Subcutaneous abdominal adipose tissue (tissue), 5 donors: ENCODE results near the gene ZNF146.

Source experiments
- H3K27ac ChIP-seq: one replicate; pipeline ENCODE4 v1.7.0; 2013; ENCODE audit warnings: low read depth, mild to moderate bottlenecking, inconsistent platforms, low read length, moderate library complexity
- H3K27me3 ChIP-seq, 5 donors: one replicate each; pipeline ENCODE4 v1.7.0; 2013; ENCODE audit warnings: low read length in 5 of 5, inconsistent platforms in 1 of 5; ENCODE audit not compliant: control insufficient read depth in 5 of 5, insufficient read depth in 4 of 5
- H3K36me3 ChIP-seq, 5 donors: one replicate each; pipeline ENCODE4 v1.7.0; 2013; ENCODE audit warnings: low read length in 5 of 5; ENCODE audit not compliant: control insufficient read depth in 5 of 5, insufficient read depth in 5 of 5
- H3K4me1 ChIP-seq, 5 donors: one replicate each; pipeline ENCODE4 v1.7.0; 2013; ENCODE audit warnings: low read length in 5 of 5, mild to moderate bottlenecking in 3 of 5, moderate library complexity in 1 of 5; ENCODE audit not compliant: control insufficient read depth in 5 of 5, insufficient read depth in 5 of 5
- H3K4me3 ChIP-seq, 5 donors: one replicate each; pipeline ENCODE4 v1.7.0; 2013; ENCODE audit warnings: low read length in 5 of 5, low read depth in 1 of 5
- H3K9ac ChIP-seq, 5 donors: one replicate each; pipeline ENCODE4 v1.7.0; 2013; ENCODE audit warnings: low read length in 5 of 5, mild to moderate bottlenecking in 4 of 5, moderate library complexity in 3 of 5
- H3K9me3 ChIP-seq, 5 donors: one replicate each; pipeline ENCODE4 v1.7.0; 2013; ENCODE audit warnings: low read length in 5 of 5; ENCODE audit not compliant: control insufficient read depth in 5 of 5
- donor health status: healthy.
- donor health status: healthy.
- donor health status: healthy.
- donor health status: healthy.
- donor health status: healthy.

ZNF146 gene

GRCh38 chr19:36198119-36198518 is 16.8 kb upstream of the ZNF146 start:
- no peak overlapping the region for H3K9ac ChIP-seq
- no peak overlapping the region for H3K27ac ChIP-seq
- no peaks in the 10 kb centered on the region for H3K9me3 ChIP-seq
- peaks cover 8 to 37% (median 23%) of the 10 kb centered on the region in 5 donors for H3K36me3 ChIP-seq
- no peak overlapping the region for H3K4me3 ChIP-seq
- no peaks in the 10 kb centered on the region for H3K27me3 ChIP-seq
- no peaks in the 10 kb centered on the region for H3K4me1 ChIP-seq

DNA sequence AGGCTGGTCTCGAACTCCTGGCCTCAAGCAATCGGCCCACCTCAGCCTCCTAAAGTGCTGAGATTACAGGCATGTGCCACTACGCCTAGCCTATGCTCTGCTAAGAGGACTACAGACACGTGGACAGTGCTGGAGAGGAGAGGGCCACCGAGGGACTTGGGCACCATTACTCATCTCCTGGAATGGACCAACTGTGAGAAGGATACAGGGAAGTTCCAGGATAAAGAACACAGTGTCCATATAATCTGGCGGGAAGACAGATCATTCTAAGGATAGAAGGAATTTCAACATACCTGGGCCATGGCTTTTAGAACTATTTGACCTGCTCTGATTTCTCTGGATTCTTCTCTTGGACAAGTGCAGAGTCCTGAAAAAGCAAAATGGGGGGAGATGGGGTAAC is 13.2 kb upstream of the ZNF146 start:
- Histone ChIP-seq H3K4me3 (no peak overlapping the region), H3K27ac (no peak overlapping the region), H3K9me3 (no peaks in the 10 kb centered on the region), H3K27me3 (no peaks in the 10 kb centered on the region), H3K36me3 (peaks cover 5 to 26% (median 8%) of the 10 kb centered on the region in 5 donors), H3K4me1 (no peaks in the 10 kb centered on the region), H3K9ac (no peak overlapping the region)

DNA sequence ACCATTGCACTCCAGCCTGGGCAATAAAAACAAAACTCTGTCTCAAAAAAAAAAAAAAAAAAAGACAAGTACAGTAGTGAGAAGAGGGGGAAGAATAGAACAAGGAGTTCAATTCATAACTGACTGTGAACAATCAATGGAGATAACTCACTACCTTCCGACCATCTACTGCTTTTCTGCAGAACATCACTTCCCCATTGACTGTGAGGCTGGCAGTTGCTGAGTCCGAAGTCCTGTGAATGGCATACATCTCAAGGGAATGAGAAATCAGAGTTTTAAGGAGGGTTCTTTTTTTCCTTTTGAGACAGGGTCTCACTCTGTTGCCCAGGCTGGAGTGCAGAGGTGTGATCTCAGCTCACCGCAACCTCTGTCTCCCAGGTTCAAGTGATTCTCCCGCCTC is 11.6 kb upstream of the ZNF146 start:
- Histone ChIP-seq H3K9ac (no peak overlapping the region), H3K27me3 (no peaks in the 10 kb centered on the region), H3K9me3 (no peaks in the 10 kb centered on the region), H3K27ac (no peak overlapping the region), H3K4me3 (no peak overlapping the region), H3K4me1 (no peaks in the 10 kb centered on the region), H3K36me3 (peaks cover 5 to 26% (median 8%) of the 10 kb centered on the region in 5 donors)

- no peaks in the 10 kb centered on the region for H3K9me3 ChIP-seq
- no peak overlapping the region for H3K4me3 ChIP-seq
- H3K4me1 ChIP-seq = no peaks in the 10 kb centered on the region
- H3K27me3 ChIP-seq = no peaks in the 10 kb centered on the region
- no peak overlapping the region for H3K27ac ChIP-seq
- H3K36me3 ChIP-seq = peaks cover 0 to 9% (median 2%) of the 10 kb centered on the region in 5 donors
- H3K9ac ChIP-seq = peak overlapping the region in 1 of 5 donors; percentile 22
Measured at GRCh38 chr19:36207605-36208252, 7.2 kb upstream of the ZNF146 start.

GRCh38 chr19:36209372-36209771 is 5.5 kb upstream of the ZNF146 start:
- Histone ChIP-seq H3K9me3 (no peaks in the 10 kb centered on the region), H3K4me3 (no peak overlapping the region), H3K36me3 (peaks cover 0 to 8% (median 2%) of the 10 kb centered on the region in 5 donors), H3K9ac (no peak overlapping the region), H3K27me3 (no peaks in the 10 kb centered on the region), H3K27ac (no peak overlapping the region), H3K4me1 (peaks cover 2 to 9% (median 7%) of the 10 kb centered on the region in 5 donors)

GRCh38 chr19:36210497-36210896 is 4.4 kb upstream of the ZNF146 start:
- H3K4me3 ChIP-seq = no peak overlapping the region
- peaks cover 2 to 12% (median 9%) of the 10 kb centered on the region in 5 donors for H3K4me1 ChIP-seq
- H3K27me3 ChIP-seq = no peaks in the 10 kb centered on the region
- no peak overlapping the region for H3K27ac ChIP-seq
- H3K36me3 ChIP-seq = peaks cover 0 to 7% (median 2%) of the 10 kb centered on the region in 5 donors
- no peak overlapping the region for H3K9ac ChIP-seq
- H3K9me3 ChIP-seq = no peaks in the 10 kb centered on the region

DNA sequence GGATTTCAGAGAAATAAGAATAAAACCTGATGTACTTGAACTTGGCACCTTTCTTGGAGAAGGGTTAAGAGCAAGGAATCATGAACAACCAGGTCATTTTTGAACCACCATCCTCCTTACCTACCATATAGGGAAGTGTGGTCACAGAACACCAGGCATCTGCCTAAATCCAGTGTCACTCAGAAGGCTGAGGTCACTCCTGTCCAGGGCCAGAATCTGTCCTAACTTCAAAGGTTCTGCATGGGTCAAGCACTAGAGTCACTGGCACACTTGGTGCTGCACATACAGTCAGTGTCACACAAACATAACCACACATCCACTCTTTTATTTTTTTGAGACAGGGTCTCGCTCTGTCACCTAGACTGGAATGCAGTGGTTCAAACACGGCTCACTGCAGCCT is 2.0 kb upstream of the ZNF146 start:
- H3K9me3 ChIP-seq = no peaks in the 10 kb centered on the region
- H3K9ac ChIP-seq = no peak overlapping the region
- no peaks in the 10 kb centered on the region for H3K27me3 ChIP-seq
- H3K36me3 ChIP-seq = no peaks in the 10 kb centered on the region
- peaks cover 3 to 23% (median 19%) of the 10 kb centered on the region in 5 donors for H3K4me1 ChIP-seq
- no peak overlapping the region for H3K27ac ChIP-seq
- no peak overlapping the region for H3K4me3 ChIP-seq

GRCh38 chr19:36215276-36216123 is 594 bp downstream of the ZNF146 start:
- Histone ChIP-seq H3K4me3 (peak overlapping the region; percentile 63 to 98 (median 92)), H3K27me3 (no peaks in the 10 kb centered on the region), H3K36me3 (peaks cover 0 to 10% (median 2%) of the 10 kb centered on the region in 5 donors), H3K9me3 (no peaks in the 10 kb centered on the region), H3K4me1 (peaks cover 3 to 23% (median 19%) of the 10 kb centered on the region in 5 donors), H3K27ac (peak overlapping the region; percentile 98), H3K9ac (peak overlapping the region; percentile 75 to 98 (median 90))

DNA sequence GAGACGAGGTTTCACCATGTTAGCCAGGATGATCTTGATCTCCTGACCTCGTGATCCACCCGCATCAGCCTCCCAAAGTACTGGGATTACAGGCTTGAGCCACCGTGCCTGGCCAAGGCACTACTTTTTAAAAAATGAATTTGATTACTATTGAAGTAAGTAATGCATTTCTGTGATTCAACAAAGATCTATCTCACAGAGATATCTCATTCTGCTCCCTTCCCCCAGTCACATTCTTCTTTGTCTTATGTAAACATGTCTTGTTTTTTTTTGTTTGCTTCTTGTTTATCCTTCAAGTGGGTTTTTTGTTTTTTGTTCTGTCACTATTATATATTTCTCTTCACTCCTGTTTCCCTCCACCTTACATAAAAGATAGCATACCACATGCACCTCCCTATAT is 6.6 kb downstream of the ZNF146 start:
- peaks cover 5 to 36% (median 15%) of the 10 kb centered on the region in 5 donors for H3K36me3 ChIP-seq
- peaks cover 0 to 19% (median 14%) of the 10 kb centered on the region in 5 donors for H3K4me1 ChIP-seq
- no peak overlapping the region for H3K4me3 ChIP-seq
- no peak overlapping the region for H3K9ac ChIP-seq
- no peaks in the 10 kb centered on the region for H3K27me3 ChIP-seq
- no peak overlapping the region for H3K27ac ChIP-seq
- H3K9me3 ChIP-seq = no peaks in the 10 kb centered on the region

DNA sequence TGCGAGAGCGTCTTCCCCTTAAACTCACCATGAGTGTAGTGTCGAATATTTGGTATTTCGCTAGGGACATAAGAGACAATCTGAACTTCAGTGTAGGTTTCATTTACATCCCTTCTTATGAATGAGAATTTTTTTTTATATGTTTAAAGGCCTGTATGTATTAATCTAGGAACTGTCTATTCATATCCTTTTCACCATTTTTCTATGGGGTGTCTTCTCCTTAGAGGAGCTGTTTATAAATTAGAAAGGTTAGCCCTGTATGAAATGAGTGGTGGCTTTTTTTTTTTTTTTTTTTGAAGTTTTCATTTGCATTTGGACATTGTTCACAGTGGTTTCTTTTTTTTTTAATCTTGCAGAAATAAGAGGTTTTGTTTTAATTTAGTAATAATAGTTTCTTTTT is 7.6 kb downstream of the ZNF146 start:
- no peak overlapping the region for H3K4me3 ChIP-seq
- H3K9me3 ChIP-seq = no peaks in the 10 kb centered on the region
- peaks cover 6 to 43% (median 17%) of the 10 kb centered on the region in 5 donors for H3K36me3 ChIP-seq
- no peaks in the 10 kb centered on the region for H3K27me3 ChIP-seq
- H3K4me1 ChIP-seq = peaks cover 0 to 16% (median 10%) of the 10 kb centered on the region in 5 donors
- H3K9ac ChIP-seq = no peak overlapping the region
- no peak overlapping the region for H3K27ac ChIP-seq
